ENCODE results near the gene XRCC6. TPM values are rescaled to one million over a fixed set of nuclear protein-coding genes. Genes with fewer than 3 reads are reported as not detected.
"Not testable (repeated sequence)": the region's sequence is repeated elsewhere in the genome, so short reads cannot be mapped to it uniquely, and the experiment has no call there.

The XRCC6 gene
- total RNA-seq, 1 donor: 210 TPM

GRCh38 chr22:41620589-41621098 is 451 bp upstream of the XRCC6 start, which contains the start of gene DESI1:
TSS of gene DESI1 (minus strand) at chr22:41621043. CDS start at chr22:41620839, 204 bp downstream.
- H3K9me3 ChIP-seq (ENCODE audit: low read depth, low read length): no peaks in the 10 kb centered on the region
- peaks cover 43% of the 10 kb centered on the region for H3K4me1 ChIP-seq (ENCODE audit: insufficient read depth, low read length)
- no peaks in the 10 kb centered on the region for H3K27me3 ChIP-seq (ENCODE audit: insufficient read depth, low read length)
- peak within 1 kb of the TSS; percentile 83 for H3K4me3 ChIP-seq (ENCODE audit: low read length)

- no peaks in the 10 kb centered on the region for H3K27me3 ChIP-seq (ENCODE audit: insufficient read depth, low read length)
- H3K4me1 ChIP-seq (ENCODE audit: insufficient read depth, low read length): peaks cover 43% of the 10 kb centered on the region
- no peaks in the 10 kb centered on the region for H3K9me3 ChIP-seq (ENCODE audit: low read depth, low read length)
- peak overlapping the region; percentile 83 for H3K4me3 ChIP-seq (ENCODE audit: low read length)
Measured at GRCh38 chr22:41621911-41622179, 750 bp downstream of the XRCC6 start.

- Histone ChIP-seq H3K9me3 (ENCODE audit: low read depth, low read length) (no peaks in the 10 kb centered on the region), H3K4me1 (ENCODE audit: insufficient read depth, low read length) (peaks cover 13% of the 10 kb centered on the region), H3K4me3 (ENCODE audit: low read length) (no peak overlapping the region), H3K27me3 (ENCODE audit: insufficient read depth, low read length) (no peaks in the 10 kb centered on the region)
Measured at GRCh38 chr22:41625577-41625976, 4.5 kb downstream of the XRCC6 start.

GRCh38 chr22:41631115-41631514 is 10.0 kb downstream of the XRCC6 start:
- H3K27me3 ChIP-seq (ENCODE audit: insufficient read depth, low read length); H3K4me1 ChIP-seq (ENCODE audit: insufficient read depth, low read length); H3K4me3 ChIP-seq (ENCODE audit: low read length); H3K9me3 ChIP-seq (ENCODE audit: low read depth, low read length): not testable (repeated sequence)

DNA sequence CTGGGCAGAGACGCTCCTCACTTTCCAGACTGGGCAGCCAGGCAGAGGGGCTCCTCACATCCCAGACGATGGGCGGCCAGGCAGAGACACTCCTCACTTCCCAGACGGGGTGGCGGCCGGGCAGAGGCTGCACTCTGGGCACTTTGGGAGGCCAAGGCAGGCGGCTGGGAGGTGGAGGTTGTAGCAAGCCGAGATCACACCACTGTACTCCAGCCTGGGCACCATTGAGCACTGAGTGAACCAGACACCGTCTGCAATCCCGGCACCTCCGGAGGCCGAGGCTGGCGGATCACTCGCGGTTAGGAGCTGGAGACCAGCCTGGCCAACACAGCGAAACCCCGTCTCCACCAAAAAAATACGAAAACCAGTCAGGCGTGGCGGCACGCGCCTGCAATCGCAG is 10.5 kb downstream of the XRCC6 start:
- H3K9me3 ChIP-seq (ENCODE audit: low read depth, low read length); H3K4me1 ChIP-seq (ENCODE audit: insufficient read depth, low read length); H3K27me3 ChIP-seq (ENCODE audit: insufficient read depth, low read length); H3K4me3 ChIP-seq (ENCODE audit: low read length): not testable (repeated sequence)

- not testable (repeated sequence) for H3K4me1 ChIP-seq (ENCODE audit: insufficient read depth, low read length); H3K27me3 ChIP-seq (ENCODE audit: insufficient read depth, low read length); H3K4me3 ChIP-seq (ENCODE audit: low read length); H3K9me3 ChIP-seq (ENCODE audit: low read depth, low read length)
Measured at GRCh38 chr22:41634610-41635009, 13.5 kb downstream of the XRCC6 start.

GRCh38 chr22:41636467-41636866 is 15.4 kb downstream of the XRCC6 start:
- Histone ChIP-seq H3K9me3 (ENCODE audit: low read depth, low read length) (no peaks in the 10 kb centered on the region), H3K4me1 (ENCODE audit: insufficient read depth, low read length) (no peaks in the 10 kb centered on the region), H3K27me3 (ENCODE audit: insufficient read depth, low read length) (no peaks in the 10 kb centered on the region), H3K4me3 (ENCODE audit: low read length) (no peak overlapping the region)

- not testable (repeated sequence) for H3K4me3 ChIP-seq (ENCODE audit: low read length); H3K27me3 ChIP-seq (ENCODE audit: insufficient read depth, low read length); H3K4me1 ChIP-seq (ENCODE audit: insufficient read depth, low read length); H3K9me3 ChIP-seq (ENCODE audit: low read depth, low read length)
Measured at GRCh38 chr22:41637623-41638022, 16.5 kb downstream of the XRCC6 start.

DNA sequence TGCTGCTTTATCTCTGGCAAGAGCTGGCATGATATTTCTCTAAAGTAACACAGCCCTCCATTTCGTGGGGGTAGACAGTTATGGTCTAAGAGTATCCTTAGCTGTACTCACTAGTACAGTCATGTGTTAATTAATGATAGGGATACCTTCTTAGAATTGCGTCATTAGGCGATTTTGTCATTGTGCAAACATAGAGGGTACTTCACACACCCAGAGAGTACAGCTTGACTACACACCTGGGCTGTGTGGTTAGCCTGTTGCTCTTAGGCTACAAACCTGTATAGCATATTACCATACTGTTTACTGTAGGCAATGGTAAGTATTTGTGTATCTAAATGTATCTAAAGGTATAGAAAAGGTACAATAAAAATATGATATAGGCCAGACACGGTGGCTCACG is 17.0 kb downstream of the XRCC6 start:
- Histone ChIP-seq H3K4me1 (ENCODE audit: insufficient read depth, low read length) (no peaks in the 10 kb centered on the region), H3K27me3 (ENCODE audit: insufficient read depth, low read length) (no peaks in the 10 kb centered on the region), H3K4me3 (ENCODE audit: low read length) (no peak overlapping the region), H3K9me3 (ENCODE audit: low read depth, low read length) (no peaks in the 10 kb centered on the region)

DNA sequence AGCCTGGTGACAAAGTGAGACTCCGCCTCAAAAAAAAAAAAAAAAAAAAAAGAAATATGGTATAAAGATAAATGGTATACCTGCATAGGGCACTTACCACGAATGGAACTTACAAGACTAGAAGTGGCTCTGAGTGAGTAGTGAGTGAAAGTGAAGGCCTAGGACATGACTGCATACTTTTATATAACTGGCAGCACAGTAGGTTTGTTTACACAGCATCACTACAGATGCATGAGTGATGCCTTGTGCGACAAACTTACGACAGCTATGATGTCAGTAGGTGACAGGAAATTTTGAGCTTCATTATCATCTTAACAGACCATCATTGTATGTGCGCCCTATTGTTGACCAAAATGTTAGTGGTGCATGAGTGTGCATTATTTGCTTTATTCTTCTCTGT is 17.7 kb downstream of the XRCC6 start:
- no peaks in the 10 kb centered on the region for H3K9me3 ChIP-seq (ENCODE audit: low read depth, low read length)
- no peak overlapping the region for H3K4me3 ChIP-seq (ENCODE audit: low read length)
- no peaks in the 10 kb centered on the region for H3K4me1 ChIP-seq (ENCODE audit: insufficient read depth, low read length)
- H3K27me3 ChIP-seq (ENCODE audit: insufficient read depth, low read length): no peaks in the 10 kb centered on the region

DNA sequence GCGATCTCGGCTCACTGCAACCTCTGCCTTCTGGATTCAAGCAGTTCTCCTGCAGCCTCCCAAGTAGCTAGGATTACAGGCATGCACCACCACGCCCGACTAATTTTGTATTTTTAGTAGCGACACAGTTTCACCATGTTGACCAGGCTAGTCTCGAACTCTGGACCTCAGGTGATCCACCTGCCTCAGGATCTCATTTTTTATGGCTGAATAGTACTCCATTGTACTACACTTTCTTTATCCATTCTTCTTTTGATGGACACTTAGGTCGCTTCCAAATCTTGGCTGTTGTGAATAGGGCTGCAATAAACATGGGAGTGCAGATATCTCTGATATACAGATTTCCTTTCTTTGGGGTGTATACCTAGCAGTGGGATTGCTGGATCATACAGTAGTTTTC is 20.8 kb downstream of the XRCC6 start:
- Histone ChIP-seq H3K4me1 (ENCODE audit: insufficient read depth, low read length) (no peaks in the 10 kb centered on the region), H3K27me3 (ENCODE audit: insufficient read depth, low read length) (no peaks in the 10 kb centered on the region), H3K4me3 (ENCODE audit: low read length) (no peak overlapping the region), H3K9me3 (ENCODE audit: low read depth, low read length) (no peaks in the 10 kb centered on the region)

DNA sequence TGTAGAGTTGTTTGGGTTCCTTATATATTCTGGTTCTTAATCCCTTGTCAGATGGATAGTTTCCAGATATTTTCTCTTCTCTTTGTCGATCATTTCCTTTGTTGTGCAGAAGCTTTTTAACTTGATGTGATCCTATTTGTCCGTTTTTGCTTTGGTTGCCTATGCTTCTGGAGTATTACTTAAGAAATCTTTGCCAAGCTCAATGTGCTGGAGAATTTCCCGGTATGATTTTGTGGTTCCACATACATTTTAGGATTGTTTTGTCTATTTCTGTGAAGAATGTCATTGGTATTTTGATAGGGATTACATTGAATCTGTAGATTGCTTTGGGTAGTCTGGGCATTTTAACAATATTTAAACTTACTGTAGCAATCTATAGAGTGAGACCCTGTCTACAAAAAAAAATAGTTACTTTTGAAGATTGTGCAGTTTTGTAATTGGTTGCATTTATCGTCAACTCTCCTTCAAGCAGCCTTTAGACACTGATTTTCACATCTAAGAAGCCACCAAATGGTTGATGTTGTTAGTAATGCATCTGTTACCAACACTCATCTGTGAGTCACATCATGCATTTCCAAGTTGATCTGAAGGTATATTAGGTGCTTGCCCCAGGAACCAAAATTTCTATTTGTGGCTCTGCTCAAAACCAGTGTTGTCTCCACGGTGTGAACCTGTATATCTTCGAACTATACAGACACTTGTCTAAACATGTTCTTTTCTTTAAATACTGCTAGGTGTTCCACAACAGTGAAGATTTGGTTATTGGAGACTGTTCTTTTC is 21.4 kb downstream of the XRCC6 start:
- Histone ChIP-seq H3K4me3 (ENCODE audit: low read length) (no peak overlapping the region), H3K9me3 (ENCODE audit: low read depth, low read length) (no peaks in the 10 kb centered on the region), H3K4me1 (ENCODE audit: insufficient read depth, low read length) (no peaks in the 10 kb centered on the region), H3K27me3 (ENCODE audit: insufficient read depth, low read length) (no peaks in the 10 kb centered on the region)

DNA sequence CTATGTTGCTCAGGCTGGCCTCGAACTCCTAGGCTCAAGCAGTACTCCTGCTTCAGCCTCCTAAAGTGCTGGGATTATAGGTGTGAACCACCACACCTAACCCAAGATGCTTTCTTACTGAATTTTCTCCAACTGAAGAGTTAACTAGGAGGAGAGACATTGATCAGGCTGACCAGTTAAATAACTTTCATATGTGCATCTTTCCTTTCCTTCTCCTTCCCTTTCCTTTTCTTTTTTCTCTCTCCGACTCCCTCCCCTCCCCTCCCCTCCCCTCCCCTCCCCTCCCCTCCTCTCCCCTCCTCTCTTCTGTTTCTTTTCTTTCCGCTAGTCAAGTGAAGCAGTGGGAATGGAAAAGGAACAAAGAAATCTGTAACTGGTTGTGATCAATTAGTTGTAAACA is 26.7 kb downstream of the XRCC6 start:
- Histone ChIP-seq H3K4me1 (ENCODE audit: insufficient read depth, low read length) (no peaks in the 10 kb centered on the region), H3K9me3 (ENCODE audit: low read depth, low read length) (no peaks in the 10 kb centered on the region), H3K27me3 (ENCODE audit: insufficient read depth, low read length) (no peaks in the 10 kb centered on the region), H3K4me3 (ENCODE audit: low read length) (no peak overlapping the region)

- no peak overlapping the region for H3K4me3 ChIP-seq (ENCODE audit: low read length)
- no peaks in the 10 kb centered on the region for H3K9me3 ChIP-seq (ENCODE audit: low read depth, low read length)
- no peaks in the 10 kb centered on the region for H3K27me3 ChIP-seq (ENCODE audit: insufficient read depth, low read length)
- H3K4me1 ChIP-seq (ENCODE audit: insufficient read depth, low read length): no peaks in the 10 kb centered on the region
Measured at GRCh38 chr22:41648432-41648831, 27.3 kb downstream of the XRCC6 start.

DNA sequence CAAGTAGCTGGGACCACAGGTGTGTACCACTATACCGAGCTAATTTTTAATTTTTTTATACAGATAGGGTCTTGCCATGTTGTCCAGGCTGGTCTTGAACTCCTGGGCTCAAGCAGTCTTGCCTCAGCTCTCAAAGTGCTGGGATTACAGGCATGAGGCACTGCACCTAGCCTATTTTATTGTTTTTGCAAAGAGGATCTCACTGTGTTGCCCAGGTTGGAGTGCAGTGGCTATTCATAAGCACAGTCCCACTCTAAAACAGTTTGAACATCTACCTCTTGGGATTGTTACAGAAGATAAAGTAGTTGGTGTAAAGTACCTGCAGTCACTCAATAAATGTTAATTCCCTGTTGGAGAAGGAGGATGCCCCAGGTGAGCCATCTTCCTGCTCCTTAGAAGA is 29.1 kb downstream of the XRCC6 start:
- Histone ChIP-seq H3K27me3 (ENCODE audit: insufficient read depth, low read length) (no peaks in the 10 kb centered on the region), H3K4me1 (ENCODE audit: insufficient read depth, low read length) (no peaks in the 10 kb centered on the region), H3K9me3 (ENCODE audit: low read depth, low read length) (no peaks in the 10 kb centered on the region), H3K4me3 (ENCODE audit: low read length) (no peak overlapping the region)

GRCh38 chr22:41650821-41651220 is 29.7 kb downstream of the XRCC6 start:
- Histone ChIP-seq H3K4me1 (ENCODE audit: insufficient read depth, low read length) (no peaks in the 10 kb centered on the region), H3K27me3 (ENCODE audit: insufficient read depth, low read length) (no peaks in the 10 kb centered on the region), H3K4me3 (ENCODE audit: low read length) (no peak overlapping the region), H3K9me3 (ENCODE audit: low read depth, low read length) (no peaks in the 10 kb centered on the region)

All from mononuclear cell (primary cell).